NK-92 treated with Interleukin-12 subunit alpha and Interleukin-12 subunit beta, amount 100 ng/mL, for 24 hours (cell line): Measurements from ENCODE around the gene SLF2.
"Not testable (repeated sequence)": the region's sequence is repeated elsewhere in the genome, so short reads cannot be mapped to it uniquely, and the experiment has no call there.

Experiments
- DNase-seq: peaks from one replicate; lab custom pipeline; 2025; lab: John Stamatoyannopoulos, UW

SLF2 gene

DNA sequence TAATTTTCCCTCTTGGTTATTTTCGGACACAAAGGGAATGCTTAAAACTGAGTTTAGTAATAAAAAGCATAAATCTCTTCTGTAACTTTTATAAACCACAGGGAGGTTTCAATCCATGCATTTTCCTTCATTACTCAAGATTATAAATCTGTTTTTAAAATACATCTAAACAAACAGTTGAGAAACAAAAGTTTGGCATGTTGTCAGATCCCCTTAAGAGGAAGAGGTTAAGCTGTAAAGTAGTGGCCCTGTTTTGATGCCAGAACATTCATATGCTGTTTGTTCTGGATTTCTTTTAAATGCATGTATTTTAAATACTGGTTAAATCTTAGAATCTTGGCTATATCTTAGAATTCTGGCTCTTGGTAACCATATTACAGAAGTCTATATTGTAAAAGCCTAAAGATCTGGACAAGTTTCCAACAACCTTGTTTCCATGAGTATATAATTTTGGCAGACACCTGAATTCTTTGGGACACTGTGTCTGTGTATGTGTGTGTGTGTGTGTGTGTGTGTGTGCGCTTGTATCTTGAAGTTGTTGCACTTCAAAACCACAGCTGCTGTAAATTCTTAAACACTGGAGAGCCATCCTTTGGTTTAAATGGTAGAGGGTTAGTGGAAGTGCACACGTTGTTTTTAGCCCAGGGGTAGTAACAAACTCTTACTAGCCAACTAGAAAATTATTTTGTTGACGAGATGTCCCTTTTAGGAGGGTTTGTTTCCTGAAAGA is 49.8 kb downstream of the SLF2 start:
- no peak for DNase-seq

DNA sequence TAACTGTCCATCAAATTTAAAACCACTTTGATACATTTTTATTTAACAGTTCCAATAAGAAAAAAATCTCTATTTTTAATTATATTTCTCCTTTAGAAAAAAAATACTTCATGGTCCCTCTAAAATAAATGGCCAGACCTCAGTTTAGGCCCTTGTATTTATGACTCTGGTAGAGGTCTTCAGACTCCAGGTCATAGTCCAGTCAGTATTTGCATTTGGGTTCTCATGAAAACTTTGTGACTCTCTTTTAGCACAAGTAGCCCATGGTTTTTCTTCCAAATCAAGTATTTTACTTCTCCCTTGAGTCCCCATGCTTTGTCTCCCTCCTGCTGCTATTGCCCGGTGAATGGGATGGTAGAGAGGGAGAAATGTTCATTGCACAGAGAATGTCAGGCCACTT is 51.1 kb downstream of the SLF2 start:
- no peak for DNase-seq

DNA sequence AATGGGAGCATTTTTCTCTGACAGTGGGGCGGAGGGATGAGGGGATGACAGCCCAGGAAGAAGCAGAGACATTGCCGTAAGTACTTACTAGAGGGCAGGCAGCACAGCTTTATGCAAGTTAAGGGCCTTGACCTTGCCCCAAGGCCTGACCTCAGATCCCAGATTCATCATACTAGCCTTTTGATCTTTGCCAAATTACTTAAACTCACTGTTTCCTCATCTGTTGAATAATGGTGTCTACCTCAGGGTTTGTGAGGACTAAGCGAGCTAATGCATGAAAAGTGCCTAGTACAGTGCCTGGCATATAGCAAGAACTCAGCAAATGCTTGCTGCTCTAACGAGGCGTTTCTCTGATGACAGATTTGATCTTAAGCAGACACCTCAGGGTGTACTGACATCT is 53.1 kb downstream of the SLF2 start:
- no peak for DNase-seq

DNA sequence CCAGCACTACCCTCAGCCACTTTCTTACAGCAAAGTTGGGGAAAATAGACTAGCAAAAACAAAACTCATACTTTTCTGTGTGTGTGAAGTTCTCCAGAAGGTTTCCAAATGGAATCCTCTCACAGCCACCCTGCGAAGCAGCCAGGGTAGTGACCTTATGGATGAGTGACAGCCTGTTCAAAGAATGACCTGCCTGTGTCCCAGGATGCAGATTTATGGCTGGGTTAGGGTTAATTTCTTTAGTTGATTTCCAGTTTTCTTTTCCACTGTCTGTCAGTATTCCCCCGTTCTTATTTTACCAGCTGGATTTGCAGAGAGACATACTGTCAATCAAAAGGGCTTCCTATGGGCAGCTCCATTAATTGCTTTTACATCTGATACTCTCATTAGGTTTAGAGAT is 54.1 kb downstream of the SLF2 start:
- no peak for DNase-seq

DNA sequence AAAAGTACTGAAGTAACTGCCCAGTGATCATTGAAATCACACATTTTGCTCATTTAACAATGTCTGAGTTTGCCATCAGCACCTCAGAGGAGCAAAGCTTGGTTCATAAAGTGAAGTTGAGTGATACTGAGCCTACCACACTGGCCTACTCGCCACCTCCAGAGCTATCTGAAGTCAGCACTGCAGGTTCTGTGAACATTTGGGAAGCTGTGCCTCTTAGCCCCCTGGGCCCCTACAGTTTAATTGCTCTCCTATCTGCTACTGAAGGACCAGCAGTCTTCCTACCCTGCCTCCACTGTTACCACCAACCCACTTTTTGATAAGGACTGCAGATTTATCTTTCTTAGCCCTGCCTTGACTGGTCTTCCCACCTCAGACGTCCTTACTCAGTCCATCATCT is 54.6 kb downstream of the SLF2 start:
- DNase-seq, result no peak

DNA sequence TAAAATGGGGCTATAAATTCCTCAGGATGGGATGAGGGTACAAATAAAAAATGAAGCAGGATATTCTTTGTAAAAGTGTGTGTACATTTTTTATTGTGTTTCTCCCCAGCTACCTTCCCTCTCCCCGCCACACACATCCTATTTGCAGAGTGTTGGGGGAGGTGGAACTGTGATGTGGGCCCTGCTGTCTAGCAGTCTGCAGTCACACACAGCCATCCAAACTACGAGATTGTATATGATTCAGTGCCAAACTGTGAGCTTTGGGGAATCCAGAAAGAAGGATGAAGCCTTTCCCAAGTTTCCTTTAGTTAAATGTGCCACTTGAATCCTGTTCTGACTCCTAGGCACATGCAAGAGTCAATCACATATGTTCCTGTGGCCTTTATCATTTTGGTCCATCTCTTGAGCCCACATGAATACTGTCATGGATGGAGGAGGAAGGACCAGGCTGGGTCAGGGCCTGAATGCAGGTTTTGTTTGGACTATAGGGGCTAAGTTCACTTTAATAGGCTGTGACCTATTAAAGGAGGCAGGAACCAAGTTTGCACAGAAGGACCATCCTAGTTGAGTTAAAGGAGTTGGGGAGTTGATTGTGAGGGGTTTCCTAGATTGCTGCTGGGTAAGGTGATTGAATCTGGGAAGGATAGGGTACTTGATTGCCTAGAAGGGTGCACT is 55.4 kb downstream of the SLF2 start:
- DNase-seq, result no peak

DNA sequence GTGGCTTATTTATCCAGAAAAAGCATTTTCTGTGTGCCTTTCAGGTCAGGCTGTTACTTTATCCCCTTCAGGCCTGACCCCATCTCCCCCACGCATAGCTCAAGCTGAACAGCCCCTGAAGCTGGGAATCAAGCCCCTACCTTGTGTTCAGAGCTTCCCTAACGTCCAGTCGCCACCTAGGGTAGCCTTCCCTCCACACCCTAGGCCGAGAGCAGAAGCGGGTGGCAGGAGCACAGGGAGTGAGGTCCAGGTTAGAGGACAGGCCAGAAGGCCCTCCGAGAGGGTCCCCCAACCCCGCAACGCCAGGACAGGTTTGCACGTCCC is 56.1 kb downstream of the SLF2 start:
- DNase-seq, result no peak

DNA sequence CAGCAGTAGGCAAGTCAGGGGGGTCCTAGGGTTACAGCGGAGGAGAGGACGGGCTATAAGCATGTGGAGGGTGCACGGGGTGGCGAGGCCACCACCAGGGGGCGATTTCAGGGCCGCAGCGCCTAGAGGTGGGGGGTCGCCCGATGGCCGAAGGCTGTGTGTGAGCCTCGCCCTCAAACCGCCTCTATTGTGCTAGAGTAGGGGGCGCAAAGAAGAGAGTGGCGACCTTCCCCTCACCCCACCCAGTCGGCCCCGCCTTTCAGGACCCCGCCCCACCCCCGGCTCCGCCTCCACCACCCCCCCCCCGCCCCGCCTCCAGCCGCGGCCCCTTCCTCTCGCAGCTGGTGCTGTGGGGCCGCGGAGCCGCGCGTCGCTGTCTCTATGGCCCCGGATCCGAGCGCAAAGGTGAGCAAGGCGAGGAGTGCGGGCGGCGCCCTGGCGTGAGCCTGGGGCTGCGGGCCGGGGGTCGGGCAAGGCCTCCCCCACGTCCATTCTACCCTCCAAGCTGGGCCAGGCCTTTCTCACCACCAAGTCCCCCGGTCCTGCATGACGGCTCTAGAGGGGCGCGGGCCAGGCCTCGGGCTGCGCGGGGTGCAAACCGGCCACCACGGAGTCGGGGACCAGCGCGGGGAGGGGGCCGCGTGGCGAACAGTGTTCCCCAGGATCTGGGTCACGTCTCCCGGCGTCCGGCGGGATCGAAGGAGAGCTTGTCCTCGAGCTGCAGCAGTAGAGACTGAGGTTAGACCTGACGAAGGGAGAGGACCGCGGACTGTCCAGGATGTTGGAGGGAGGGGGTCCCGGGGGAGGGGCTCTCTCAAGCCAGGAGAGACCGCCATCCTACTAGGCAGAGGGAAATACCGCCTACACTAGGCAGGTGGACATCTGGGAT is 56.7 kb downstream of the SLF2 start, which contains the start of gene SEMA4G:
Gene SEMA4G, plus strand, starts transcription at position 318 of the 889 bp plus-strand sequence. CDS start 3,409 bp downstream, outside the sequence.
- no peak for DNase-seq

DNA sequence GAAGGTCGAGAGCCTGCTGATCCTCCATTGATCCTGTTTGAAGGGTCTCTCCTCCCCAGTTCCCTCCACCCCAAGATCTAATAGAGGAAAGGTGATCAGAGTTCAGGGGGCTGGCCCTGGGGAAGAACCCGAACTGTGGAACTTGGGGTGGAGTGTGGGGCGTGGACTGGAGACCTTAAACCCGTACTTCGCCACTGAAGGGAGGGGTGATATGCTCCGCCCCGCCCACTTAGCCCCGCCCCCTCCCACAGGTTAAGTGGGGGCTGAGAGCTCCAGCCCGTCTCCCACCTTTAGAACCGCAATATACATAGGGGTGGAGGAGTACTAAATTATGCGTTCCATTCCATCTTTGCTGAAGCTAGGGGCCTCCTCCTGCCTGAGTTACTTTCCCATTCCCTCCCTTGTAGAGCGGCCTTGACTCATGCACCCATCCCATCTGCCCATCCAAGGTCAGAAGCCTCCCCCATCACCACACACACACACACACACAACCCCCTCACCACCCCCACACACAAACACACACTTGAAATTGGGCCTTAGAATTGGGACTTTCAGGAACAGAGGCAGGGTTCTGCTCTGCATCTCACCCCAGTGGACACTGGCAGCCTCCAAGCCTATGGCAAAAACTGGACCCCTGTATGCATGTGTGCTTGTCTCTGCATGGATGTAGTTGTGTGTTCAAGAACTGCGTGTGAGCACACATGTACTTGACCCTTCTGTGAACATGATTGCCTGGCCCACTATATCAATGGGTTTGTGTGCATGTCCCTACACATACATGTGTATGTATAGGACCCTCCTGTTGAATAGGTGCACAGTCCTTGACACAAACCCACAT is 57.5 kb downstream of the SLF2 start:
- no peak for DNase-seq

DNA sequence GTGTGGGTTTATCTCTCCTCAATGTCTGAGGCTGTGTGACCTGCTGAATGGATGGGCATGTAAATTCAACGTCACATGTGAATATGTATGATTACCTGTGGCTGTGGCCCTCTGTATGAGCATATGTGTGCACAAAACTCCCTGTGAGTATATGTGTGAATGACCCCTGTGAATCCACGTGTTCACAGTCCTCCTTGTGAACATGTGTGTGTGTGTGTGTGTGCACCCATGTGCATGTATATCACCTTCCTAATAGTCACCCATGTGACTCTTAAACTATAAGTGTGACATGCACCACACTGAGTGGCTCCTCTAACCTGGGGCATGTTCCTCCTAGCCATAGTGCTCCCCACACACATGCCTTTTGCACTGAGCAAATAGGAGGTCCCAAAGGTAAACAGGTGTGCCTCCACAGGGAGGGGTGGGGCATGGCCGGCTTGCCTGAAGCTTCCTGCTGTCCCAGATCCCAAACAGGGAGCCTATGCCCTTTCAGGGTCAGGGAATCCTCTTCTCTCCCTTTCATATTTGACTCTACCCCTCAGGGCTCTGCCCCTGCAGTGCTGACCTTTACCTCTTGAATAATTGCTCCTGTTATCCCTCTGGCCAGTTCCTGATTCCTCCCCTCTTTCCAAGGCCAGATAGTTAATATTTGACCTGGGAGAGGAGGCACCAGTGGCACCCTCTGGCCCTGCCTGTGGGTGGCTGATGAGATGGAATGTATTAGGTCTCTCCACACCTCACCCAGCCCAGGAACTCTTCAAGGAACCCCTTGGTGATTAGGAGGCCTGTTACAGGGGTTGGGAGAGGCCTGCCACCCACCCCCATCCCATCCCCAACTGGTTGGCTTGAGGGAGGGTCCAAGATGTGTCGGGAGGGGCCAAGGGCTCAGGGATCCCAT is 58.4 kb downstream of the SLF2 start:
- no peak for DNase-seq

DNA sequence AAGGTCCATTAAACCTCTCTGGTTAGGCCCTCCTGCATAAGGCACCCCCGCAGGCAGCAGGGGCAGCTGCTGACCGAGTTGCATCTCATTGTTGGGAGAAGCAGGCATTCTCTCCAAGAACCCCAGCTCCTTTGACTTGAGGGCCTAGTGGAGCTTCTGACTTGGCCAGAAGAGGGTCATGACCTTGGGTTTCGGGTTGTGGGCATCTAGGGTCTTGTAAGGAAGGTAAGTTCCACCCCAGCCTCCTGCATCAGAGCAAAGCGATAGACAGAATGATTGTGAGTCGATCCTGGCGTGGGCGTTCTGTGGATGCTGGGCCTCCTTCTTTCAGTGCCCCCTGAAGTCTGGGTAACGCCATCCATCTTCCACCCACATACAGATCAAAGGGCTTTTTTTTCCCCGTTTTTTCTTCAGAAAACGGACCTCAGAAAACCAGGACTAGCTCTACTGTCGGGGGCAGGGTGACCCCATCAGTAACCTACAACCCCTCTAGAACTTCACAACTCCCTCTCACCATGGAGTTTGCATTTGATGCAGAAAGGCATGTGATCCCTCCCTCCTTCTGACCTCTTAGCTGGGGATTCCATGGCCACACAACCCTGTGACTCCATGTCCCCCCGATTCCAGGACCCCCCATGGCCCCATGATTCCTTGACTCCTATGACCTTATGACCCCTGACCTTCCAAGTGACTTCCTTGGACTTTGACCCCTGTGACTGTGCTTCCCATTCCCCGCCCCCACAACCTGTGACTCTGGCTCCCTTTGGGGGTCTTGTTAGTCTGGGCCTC is 59.5 kb downstream of the SLF2 start:
- no peak for DNase-seq

DNA sequence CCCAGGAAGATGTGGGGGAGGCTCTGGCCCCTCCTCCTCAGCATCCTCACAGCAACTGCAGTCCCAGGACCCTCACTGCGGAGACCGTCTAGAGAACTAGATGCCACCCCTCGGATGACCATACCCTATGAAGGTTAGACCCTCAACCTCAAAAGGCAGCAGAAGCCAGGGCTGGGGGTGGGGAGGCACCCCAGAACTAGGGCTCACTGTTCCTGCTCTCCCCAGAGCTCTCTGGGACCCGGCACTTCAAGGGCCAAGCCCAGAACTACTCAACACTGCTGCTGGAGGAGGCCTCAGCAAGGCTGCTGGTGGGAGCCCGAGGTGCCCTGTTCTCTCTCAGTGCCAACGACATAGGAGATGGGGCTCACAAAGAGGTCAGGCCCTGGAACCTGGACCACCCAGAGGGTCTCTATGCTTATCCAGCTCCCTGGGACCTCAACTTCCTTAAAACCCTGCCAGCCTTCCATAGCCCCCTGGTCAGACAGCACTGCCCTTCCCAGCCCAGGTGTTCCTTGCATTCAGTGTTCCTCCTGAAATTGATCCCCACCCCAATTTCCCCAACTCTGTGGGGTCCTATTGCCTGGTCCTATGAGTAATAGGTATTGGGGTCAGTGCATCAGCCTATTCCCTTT is 60.3 kb downstream of the SLF2 start:
- DNase-seq, result no peak

DNA sequence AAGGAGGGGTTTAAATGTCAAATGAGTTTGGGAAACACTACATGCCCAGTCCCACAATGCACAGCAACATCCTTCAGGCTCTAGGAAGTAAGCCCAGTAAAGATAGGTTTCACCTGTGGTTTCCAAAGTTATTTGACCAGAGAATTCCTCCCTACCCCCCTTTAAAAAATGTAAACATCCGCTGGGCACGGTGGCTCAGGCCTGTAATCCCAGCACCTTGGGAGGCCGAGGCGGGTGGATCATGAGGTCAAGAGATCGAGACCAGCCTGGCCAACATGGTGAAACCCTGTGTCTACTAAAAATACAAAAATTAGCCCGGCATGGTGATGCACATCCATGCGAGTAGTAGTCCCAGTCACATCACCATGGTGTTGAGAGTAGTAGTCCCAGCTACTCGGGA is 62.6 kb downstream of the SLF2 start:
- not testable (repeated sequence) for DNase-seq

DNA sequence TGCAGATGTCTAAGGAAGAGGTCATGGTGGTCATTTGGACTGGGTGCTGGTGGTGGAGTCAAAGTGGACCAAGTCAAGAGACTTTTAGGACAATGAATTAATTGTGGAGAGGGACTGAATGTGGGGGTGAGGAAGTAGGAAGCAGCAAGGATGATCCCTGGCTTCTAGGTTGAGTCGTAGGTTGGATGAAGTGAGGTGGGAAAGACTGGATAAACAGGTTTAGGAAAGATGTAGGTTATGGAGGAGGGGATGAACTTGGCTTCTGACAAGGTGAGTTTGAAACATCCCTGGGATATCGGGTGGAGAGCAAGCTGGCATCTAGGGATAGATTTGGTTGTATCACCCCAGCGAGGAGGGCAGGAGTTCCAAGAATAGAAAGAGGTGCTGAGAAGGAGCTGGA is 64.1 kb downstream of the SLF2 start:
- DNase-seq, result no peak

DNA sequence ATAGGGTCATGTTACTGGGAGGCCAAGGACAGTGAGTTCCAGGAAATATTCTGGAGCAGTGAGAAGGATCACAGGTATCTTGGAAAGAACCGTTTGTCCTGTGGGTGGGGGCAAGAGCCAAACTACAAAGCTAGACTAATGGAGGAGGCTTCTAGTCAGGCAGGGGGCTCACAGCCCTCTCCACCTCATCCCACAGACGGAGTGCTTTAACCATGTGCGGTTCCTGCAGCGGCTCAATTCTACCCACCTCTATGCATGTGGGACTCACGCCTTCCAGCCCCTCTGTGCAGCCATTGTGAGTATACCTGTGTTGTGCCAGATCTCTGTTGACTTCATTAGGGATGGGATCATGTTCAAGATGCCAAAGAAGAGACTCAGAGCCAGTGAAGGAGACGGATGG is 64.7 kb downstream of the SLF2 start:
- no peak for DNase-seq

DNA sequence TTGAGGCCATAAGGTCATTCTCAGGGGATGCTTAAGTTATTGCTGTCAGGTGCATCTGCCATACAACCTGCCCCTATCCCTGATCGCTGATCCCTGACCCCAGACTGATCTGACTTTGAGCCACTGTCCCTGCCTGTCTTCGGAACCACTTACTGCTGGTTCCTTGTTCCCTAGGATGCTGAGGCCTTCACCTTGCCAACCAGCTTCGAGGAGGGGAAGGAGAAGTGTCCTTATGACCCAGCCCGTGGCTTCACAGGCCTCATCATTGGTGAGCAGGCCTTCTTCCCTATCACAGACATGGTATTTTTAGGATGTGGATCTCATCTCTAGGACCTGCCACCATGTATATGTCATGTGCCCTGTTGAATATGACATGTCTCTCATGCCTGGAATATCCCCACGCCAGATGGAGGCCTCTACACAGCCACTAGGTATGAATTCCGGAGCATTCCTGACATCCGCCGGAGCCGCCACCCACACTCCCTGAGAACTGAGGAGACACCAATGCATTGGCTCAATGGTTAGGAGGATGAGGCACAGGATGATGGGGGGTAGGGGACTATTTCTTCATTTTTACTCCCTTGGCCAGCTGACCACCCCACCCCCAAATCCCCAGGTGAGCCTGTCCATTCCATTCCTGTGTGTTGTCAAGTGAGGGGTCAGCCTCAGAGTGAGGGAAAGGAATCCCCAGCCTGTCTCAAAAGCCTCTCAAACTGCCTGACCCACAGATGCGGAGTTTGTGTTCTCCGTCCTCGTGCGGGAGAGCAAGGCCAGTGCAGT is 65.5 kb downstream of the SLF2 start:
- no peak for DNase-seq

DNA sequence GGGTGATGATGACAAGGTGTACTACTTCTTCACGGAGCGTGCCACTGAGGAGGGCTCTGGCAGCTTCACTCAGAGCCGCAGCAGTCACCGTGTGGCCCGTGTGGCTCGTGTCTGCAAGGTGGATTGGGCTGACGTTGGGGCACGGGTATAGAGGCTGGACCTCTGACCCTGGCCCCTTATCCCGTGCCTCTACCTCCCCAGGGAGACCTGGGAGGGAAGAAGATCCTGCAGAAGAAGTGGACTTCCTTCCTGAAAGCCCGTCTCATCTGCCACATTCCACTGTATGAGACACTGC is 66.1 kb downstream of the SLF2 start:
- no peak for DNase-seq

DNA sequence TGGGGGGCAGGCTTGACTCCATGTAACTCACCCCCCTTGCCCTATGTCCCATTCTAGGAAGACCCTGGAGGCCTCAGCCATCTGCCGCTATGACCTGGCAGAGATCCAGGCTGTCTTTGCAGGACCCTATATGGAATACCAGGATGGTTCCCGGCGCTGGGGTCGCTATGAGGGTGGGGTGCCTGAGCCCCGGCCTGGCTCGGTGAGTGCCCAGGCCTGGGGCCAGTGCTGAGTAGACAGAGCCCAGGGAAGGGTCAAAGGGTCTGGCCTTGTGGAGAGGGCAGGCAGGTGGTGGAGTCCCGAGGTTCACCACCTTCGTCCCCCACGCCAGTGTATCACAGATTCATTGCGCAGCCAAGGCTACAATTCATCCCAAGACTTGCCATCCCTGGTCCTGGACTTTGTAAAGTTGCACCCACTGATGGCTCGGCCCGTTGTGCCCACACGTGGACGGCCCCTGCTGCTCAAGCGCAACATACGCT is 67.1 kb downstream of the SLF2 start:
- DNase-seq, result no peak

DNA sequence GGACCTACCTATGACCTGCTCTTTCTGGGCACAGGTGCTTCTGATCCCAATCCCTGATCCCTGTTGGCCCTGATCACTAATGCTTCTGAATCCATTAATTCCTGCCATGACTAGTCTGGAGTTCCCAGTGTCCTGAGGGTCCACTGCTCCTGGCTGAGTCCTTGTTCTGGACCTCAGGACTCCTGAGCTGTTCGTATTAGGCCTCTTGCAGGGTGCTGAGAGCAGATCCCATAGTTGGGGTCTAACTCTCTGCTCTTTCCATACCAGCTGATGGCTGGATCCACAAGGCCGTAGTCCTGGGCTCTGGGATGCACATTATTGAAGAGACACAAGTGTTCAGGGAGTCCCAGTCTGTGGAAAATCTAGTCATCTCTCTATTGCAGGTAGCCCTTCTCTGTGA is 67.5 kb downstream of the SLF2 start:
- DNase-seq, result no peak
